Putamen (tissue), 1 donor: ENCODE data around the gene FOXQ1.
"Not testable (repeated sequence)": the region's sequence is repeated elsewhere in the genome, so short reads cannot be mapped to it uniquely, and the experiment has no call there.

Experiments
- DNase-seq: peaks from one replicate; pipeline ENCODE4 v3.0.0-alpha.2; 2016; ENCODE audit warnings: low spot score

Gene FOXQ1

GRCh38 chr6:1322156-1322555 is 10.3 kb downstream of the FOXQ1 start:
- DNase-seq, result no peak

- DNase-seq, result no peak
Measured at GRCh38 chr6:1322696-1323219, 10.9 kb downstream of the FOXQ1 start.

GRCh38 chr6:1324936-1325335 is 13.0 kb downstream of the FOXQ1 start:
- DNase-seq, result no peak

GRCh38 chr6:1325461-1326309 is 13.8 kb downstream of the FOXQ1 start:
- DNase-seq, result no peak

- DNase-seq, result no peak
Measured at GRCh38 chr6:1326535-1327121, 14.7 kb downstream of the FOXQ1 start.

- DNase-seq, result no peak
Measured at GRCh38 chr6:1327630-1328029, 15.7 kb downstream of the FOXQ1 start.

GRCh38 chr6:1328129-1328800 is 16.4 kb downstream of the FOXQ1 start:
- DNase-seq, result no peak

- no peak for DNase-seq
Measured at GRCh38 chr6:1329708-1330107, 17.8 kb downstream of the FOXQ1 start.

- no peak for DNase-seq
Measured at GRCh38 chr6:1334684-1335083, 22.8 kb downstream of the FOXQ1 start.

GRCh38 chr6:1335367-1336037 is 23.6 kb downstream of the FOXQ1 start:
- DNase-seq, result no peak

- no peak for DNase-seq
Measured at GRCh38 chr6:1336246-1336843, 24.4 kb downstream of the FOXQ1 start.

GRCh38 chr6:1337791-1338190 is 25.9 kb downstream of the FOXQ1 start:
- DNase-seq, result no peak

GRCh38 chr6:1346101-1346500 is 34.2 kb downstream of the FOXQ1 start:
- DNase-seq, result no peak

GRCh38 chr6:1346558-1347091 is 34.7 kb downstream of the FOXQ1 start:
- no peak for DNase-seq

- no peak for DNase-seq
Measured at GRCh38 chr6:1347161-1347560, 35.3 kb downstream of the FOXQ1 start.

GRCh38 chr6:1348675-1349074 is 36.8 kb downstream of the FOXQ1 start:
- no peak for DNase-seq

GRCh38 chr6:1349655-1350054 is 37.8 kb downstream of the FOXQ1 start:
- no peak for DNase-seq

GRCh38 chr6:1351381-1352008 is 39.6 kb downstream of the FOXQ1 start:
- no peak for DNase-seq

GRCh38 chr6:1355068-1355467 is 43.2 kb downstream of the FOXQ1 start:
- not testable (repeated sequence) for DNase-seq

GRCh38 chr6:1361717-1362116 is 49.8 kb downstream of the FOXQ1 start:
- not testable (repeated sequence) for DNase-seq

- DNase-seq, result no peak
Measured at GRCh38 chr6:1362643-1363042, 50.7 kb downstream of the FOXQ1 start.
